Measurements from ENCODE around the gene LRRC15.

- TF ChIP-seq CTCF (IDR thresholded peaks at IDR 0.05; ENCODE audit: low read depth, low read length, poor library complexity, severe bottlenecking) (no peak), EZH2phosphoT487 (IDR thresholded peaks at IDR 0.05; ENCODE audit: borderline replicate concordance, low read length) (no peak)
Measured at GRCh38 chr3:194360568-194360967, 9.0 kb downstream of the LRRC15 start.

Data from DOHH2 (cell line).